CD4-positive, alpha-beta T cell (primary cell): ENCODE measurements around the gene ABCF2. TPM values are rescaled to one million over a fixed set of nuclear protein-coding genes. Genes with fewer than 3 reads are reported as not detected.

Source experiments
- ATAC-seq: fragments of 200-7000 bp; cut with Tn5 transposase; one replicate; pipeline ENCODE4 v1.10.0; 2022; ENCODE audit warnings: mild to moderate bottlenecking; ENCODE audit not compliant: poor library complexity
- CTCF ChIA-PET: fragments of 350-600 bp; sonication (Branson Sonifier 250); formaldehyde crosslinking; loops from one replicate; lab custom pipeline; 2021; ENCODE audit warnings: antibody characterized with exemption, inconsistent platforms; lab: Charles Lee
- POLR2A ChIA-PET: fragments of 350-600 bp; sonication (Branson Sonifier 250); formaldehyde crosslinking; loops from one replicate; lab custom pipeline; 2021; ENCODE audit warnings: antibody characterized with exemption, inconsistent platforms; lab: Charles Lee
- DNase-seq, 14 experiments: peaks; one replicate each; pipeline ENCODE4 v3.0.0-alpha.2; 2013 to 2020; ENCODE audit warnings: mixed read lengths in 2 of 14
- H3K27ac ChIP-seq, 2 donors: one replicate each; pipeline versions ENCODE4 v1.5.1 to v1.7.0; 2013; ENCODE audit warnings: low read length in 2 of 2, low read depth in 1 of 2, mild to moderate bottlenecking in 1 of 2
- H3K27me3 ChIP-seq, 2 experiments: 1 replicate in 1 of 2; 2 replicates in 1 of 2; pipeline versions ENCODE4 v1.6.1 to v1.7.0; 2013; ENCODE audit warnings: low read length in 2 of 2, control low read depth in 1 of 2, mild to moderate bottlenecking in 1 of 2, moderate library complexity in 1 of 2; ENCODE audit not compliant: insufficient read depth in 2 of 2, control insufficient read depth in 1 of 2
- H3K36me3 ChIP-seq: one replicate; pipeline ENCODE4 v1.6.1; 2013; ENCODE audit warnings: low read length, control low read depth; ENCODE audit not compliant: insufficient read depth
- H3K4me1 ChIP-seq: one replicate; pipeline ENCODE4 v1.6.1; 2013; ENCODE audit warnings: low read length, control low read depth; ENCODE audit not compliant: insufficient read depth
- H3K4me3 ChIP-seq: one replicate; pipeline ENCODE4 v1.5.1; 2013; ENCODE audit warnings: mild to moderate bottlenecking, low read length, moderate library complexity
- H3K9me3 ChIP-seq, 2 experiments: 1 replicate in 1 of 2; 2 replicates in 1 of 2; pipeline versions ENCODE4 v1.6.1 to v1.7.0; 2013; ENCODE audit warnings: low read length in 2 of 2, mild to moderate bottlenecking in 2 of 2, control low read depth in 1 of 2, moderate library complexity in 1 of 2; ENCODE audit not compliant: control insufficient read depth in 1 of 2, insufficient read depth in 1 of 2
- H3K27ac Mint-ChIP-seq: one replicate; pipeline ENCODE4 v1.8.0; 2020; ENCODE audit warnings: mixed read lengths
- H3K27me3 Mint-ChIP-seq: one replicate; pipeline ENCODE4 v1.8.0; 2021; ENCODE audit warnings: mixed read lengths
- H3K36me3 Mint-ChIP-seq: one replicate; pipeline ENCODE4 v1.8.0; 2021; ENCODE audit warnings: low read depth, mixed read lengths
- H3K4me1 Mint-ChIP-seq: one replicate; pipeline ENCODE4 v1.8.0; 2021; ENCODE audit warnings: low read depth, mixed read lengths
- H3K4me3 Mint-ChIP-seq: one replicate; pipeline ENCODE4 v1.8.0; 2020; ENCODE audit warnings: mild to moderate bottlenecking, mixed read lengths
- H3K9me3 Mint-ChIP-seq: one replicate; pipeline ENCODE4 v1.8.0; 2020; ENCODE audit warnings: mixed read lengths
- intact Hi-C, 2 experiments: fragments of 100-400 bp; cut with DNase I in 1 of 2; cut with micrococcal nuclease in 1 of 2; formaldehyde crosslinking; loops; one replicate each; pipeline versions ENCODE4 v1.15.1 to v1.9.0; 2023 to 2025; cut with DNase I, micrococcal nuclease
- total RNA-seq, 174 experiments: library from RNA in 2 of 174; stranded (reverse) in 2 of 174; gene quantifications; one replicate each; pipeline ENCODE4 v1.2.3 and lab custom pipeline; 2021 to 2026
- TF ChIP-seq, protein P1 (sequence below): fragments of 200-600 bp; IDR thresholded peaks from one replicate; pipeline ENCODE4 v1.8.0; 2022; ENCODE audit warnings: antibody characterized with exemption, mild to moderate bottlenecking

ABCF2 gene
- total RNA-seq, 2 experiments from 2014 or later = 12.3 to 13.2 TPM

DNA sequence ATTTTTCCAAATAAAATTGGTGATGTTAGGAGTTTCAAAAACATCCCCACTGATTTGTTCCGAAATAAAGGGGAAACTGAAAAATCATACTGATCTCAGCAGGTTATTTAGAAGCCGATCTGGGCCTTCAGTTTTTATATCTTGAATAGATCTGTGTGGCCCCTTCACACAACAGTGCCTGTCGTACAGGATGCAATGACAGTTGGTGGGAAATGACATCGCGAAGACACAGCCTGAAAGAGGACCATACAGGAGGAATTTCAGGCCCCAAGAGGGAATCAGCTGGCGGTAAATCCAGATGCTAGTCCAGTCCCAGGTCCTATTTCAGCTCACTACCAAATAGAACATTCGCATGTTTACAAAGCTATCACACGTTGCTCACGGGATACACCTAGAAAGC is 19.7 kb downstream of the ABCF2 start:
- Mint-ChIP-seq H3K27ac (peak overlapping the region; percentile 71), H3K9me3 (no peaks in the 10 kb centered on the region), H3K4me3 (peak overlapping the region; percentile 45), H3K36me3 (peaks cover 14% of the 10 kb centered on the region), H3K4me1 (peaks cover 28% of the 10 kb centered on the region), H3K27me3 (no peaks in the 10 kb centered on the region)
- intact Hi-C loops = loop anchor here in 1 of 2 experiments (2.0 kb wide), 1 partner anchor 19 kb away; the partner anchor contains the start of gene ABCF2
- peak in 3 of 14 experiments; percentile 11 to 52 (median 46) for DNase-seq
- peak overlapping the region in 1 of 2 donors; percentile 65 for H3K27ac ChIP-seq
- H3K4me3 ChIP-seq = no peak overlapping the region
- H3K9me3 ChIP-seq = no peaks in the 10 kb centered on the region
- TF ChIP-seq, protein P1, sequence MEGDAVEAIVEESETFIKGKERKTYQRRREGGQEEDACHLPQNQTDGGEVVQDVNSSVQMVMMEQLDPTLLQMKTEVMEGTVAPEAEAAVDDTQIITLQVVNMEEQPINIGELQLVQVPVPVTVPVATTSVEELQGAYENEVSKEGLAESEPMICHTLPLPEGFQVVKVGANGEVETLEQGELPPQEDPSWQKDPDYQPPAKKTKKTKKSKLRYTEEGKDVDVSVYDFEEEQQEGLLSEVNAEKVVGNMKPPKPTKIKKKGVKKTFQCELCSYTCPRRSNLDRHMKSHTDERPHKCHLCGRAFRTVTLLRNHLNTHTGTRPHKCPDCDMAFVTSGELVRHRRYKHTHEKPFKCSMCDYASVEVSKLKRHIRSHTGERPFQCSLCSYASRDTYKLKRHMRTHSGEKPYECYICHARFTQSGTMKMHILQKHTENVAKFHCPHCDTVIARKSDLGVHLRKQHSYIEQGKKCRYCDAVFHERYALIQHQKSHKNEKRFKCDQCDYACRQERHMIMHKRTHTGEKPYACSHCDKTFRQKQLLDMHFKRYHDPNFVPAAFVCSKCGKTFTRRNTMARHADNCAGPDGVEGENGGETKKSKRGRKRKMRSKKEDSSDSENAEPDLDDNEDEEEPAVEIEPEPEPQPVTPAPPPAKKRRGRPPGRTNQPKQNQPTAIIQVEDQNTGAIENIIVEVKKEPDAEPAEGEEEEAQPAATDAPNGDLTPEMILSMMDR = no peak
- POLR2A ChIA-PET = interaction anchor here (0.8 to 2.8 kb wide), 6 partner anchors 9 to 179 kb away, joined by 3 to 14 read pairs (median 4); partner anchors contain the start of genes ABCB8, ABCF2 and CHPF2
- ATAC-seq = peak; percentile 61
- H3K27me3 ChIP-seq = no peaks in the 10 kb centered on the region
- peaks cover 4% of the 10 kb centered on the region for H3K36me3 ChIP-seq
- CTCF ChIA-PET = interaction anchor here (0.7 to 2.0 kb wide), 4 partner anchors 17 to 83 kb away, joined by 3 to 9 read pairs (median 5); no protein-coding TSS in a partner anchor
- peaks cover 58% of the 10 kb centered on the region for H3K4me1 ChIP-seq

DNA sequence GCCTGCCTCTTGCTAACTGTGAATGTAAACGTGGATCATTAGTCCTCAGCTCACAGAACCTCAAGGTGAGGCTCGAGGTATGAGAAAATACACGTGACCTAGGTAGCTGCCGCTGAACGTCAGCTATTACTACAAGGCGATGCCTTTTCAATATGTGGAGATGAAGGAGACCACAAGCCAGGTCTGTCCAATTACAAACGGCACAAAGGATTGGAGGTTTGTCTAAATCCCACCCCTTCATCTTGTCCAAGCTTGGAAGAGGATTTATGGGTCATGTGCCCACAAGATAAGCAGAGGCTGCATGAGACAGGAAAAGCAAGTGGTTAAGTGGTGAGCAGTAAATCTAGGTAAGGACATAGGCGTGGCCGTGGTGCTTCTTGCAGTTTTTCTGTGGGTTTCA is 20.1 kb downstream of the ABCF2 start:
- no peaks in the 10 kb centered on the region for H3K9me3 ChIP-seq
- Mint-ChIP-seq H3K36me3 (peaks cover 10% of the 10 kb centered on the region), H3K4me1 (peaks cover 28% of the 10 kb centered on the region), H3K4me3 (peak overlapping the region; percentile 45), H3K9me3 (no peaks in the 10 kb centered on the region), H3K27ac (peak overlapping the region; percentile 71), H3K27me3 (no peaks in the 10 kb centered on the region)
- intact Hi-C loops = loop anchor here in 1 of 2 experiments (2.0 kb wide), 1 partner anchor 20 kb away; the partner anchor contains the start of gene ABCF2
- CTCF ChIA-PET = interaction anchor here (0.7 to 2.0 kb wide), 4 partner anchors 17 to 39 kb away, joined by 3 to 9 read pairs (median 4); no protein-coding TSS in a partner anchor
- POLR2A ChIA-PET = interaction anchor here (0.9 to 2.8 kb wide), 5 partner anchors 9 to 179 kb away, joined by 3 to 14 read pairs (median 4); partner anchors contain the start of genes ABCB8 and ABCF2
- TF ChIP-seq, protein P1 = no peak
- no peak overlapping the region for H3K4me3 ChIP-seq
- H3K36me3 ChIP-seq = peaks cover 4% of the 10 kb centered on the region
- H3K4me1 ChIP-seq = peaks cover 58% of the 10 kb centered on the region
- peak in 5 of 14 experiments; percentile 19 to 84 (median 71) for DNase-seq
- peak overlapping the region in 1 of 2 donors; percentile 70 for H3K27ac ChIP-seq
- ATAC-seq = peak; percentile 83
- H3K27me3 ChIP-seq = no peaks in the 10 kb centered on the region

DNA sequence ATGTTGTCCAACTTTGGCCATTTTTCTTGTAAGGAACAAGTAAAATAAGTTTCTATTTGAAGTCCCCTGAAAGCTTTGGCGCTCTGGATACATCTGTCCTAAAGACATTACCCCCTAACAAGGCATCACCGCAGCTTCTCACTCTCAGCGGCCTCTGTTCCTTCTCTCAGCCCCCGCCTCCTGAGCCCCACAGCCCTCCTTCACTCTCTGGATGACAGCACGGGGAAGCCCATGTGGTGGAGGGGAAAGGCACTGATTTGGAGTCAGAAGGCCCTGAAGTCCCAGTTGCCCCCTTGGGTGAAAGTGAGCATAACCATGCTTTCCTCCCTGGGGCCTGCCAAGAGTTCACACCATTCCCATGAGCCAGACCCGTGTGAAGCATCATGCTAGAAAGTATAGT is 21.3 kb downstream of the ABCF2 start:
- ChIA-PET CTCF (no interaction called here), POLR2A (interaction anchor here (2.8 kb wide), 1 partner anchor 21 kb away, joined by 14 read pairs; the partner anchor contains the start of gene ABCF2)
- H3K4me3 ChIP-seq = no peak overlapping the region
- no peaks in the 10 kb centered on the region for H3K27me3 ChIP-seq
- H3K27ac Mint-ChIP-seq = peak overlapping the region; percentile 42
- H3K4me3 Mint-ChIP-seq = no peak overlapping the region
- peaks cover 58% of the 10 kb centered on the region for H3K4me1 ChIP-seq
- peak overlapping the region in 1 of 2 donors; percentile 70 for H3K27ac ChIP-seq
- TF ChIP-seq, protein P1 = no peak
- peaks cover 2% of the 10 kb centered on the region for H3K36me3 ChIP-seq
- no peaks in the 10 kb centered on the region for H3K27me3 Mint-ChIP-seq
- H3K4me1 Mint-ChIP-seq = peaks cover 28% of the 10 kb centered on the region
- DNase-seq = no peak
- intact Hi-C loops = loop anchor here in 1 of 2 experiments (2.0 kb wide), 1 partner anchor 21 kb away; the partner anchor contains the start of gene ABCF2
- H3K9me3 Mint-ChIP-seq = no peaks in the 10 kb centered on the region
- H3K36me3 Mint-ChIP-seq = peaks cover 3% of the 10 kb centered on the region
- ATAC-seq = no peak
- no peaks in the 10 kb centered on the region for H3K9me3 ChIP-seq
